ELR (cell line): ENCODE data around the gene CYTH1.

Experiments
- DNase-seq: peaks from one replicate; pipeline ENCODE4 v3.0.0-alpha.2; 2015; ENCODE audit warnings: low read depth

Gene CYTH1

GRCh38 chr17:78781893-78782304 lies at the start of gene CYTH1:
Gene CYTH1, minus strand, starts transcription at chr17:78782273. Its CDS starts 50 bp downstream, at chr17:78782223.
- DNase-seq = no peak

- DNase-seq = no peak
Measured at GRCh38 chr17:78829477-78829876, 47.4 kb upstream of the CYTH1 start.

GRCh38 chr17:78828470-78829185 lies 46.6 kb upstream of the CYTH1 start:
- DNase-seq = peak; percentile 84

- DNase-seq = no peak
Measured at GRCh38 chr17:78826836-78827509, 44.9 kb upstream of the CYTH1 start.

- peak; percentile 42 for DNase-seq
Measured at GRCh38 chr17:78826421-78826820, 44.3 kb upstream of the CYTH1 start.

- no peak for DNase-seq
Measured at GRCh38 chr17:78825696-78826095, 43.6 kb upstream of the CYTH1 start.

GRCh38 chr17:78824240-78824639 lies 42.2 kb upstream of the CYTH1 start:
- no peak for DNase-seq

- peak; percentile 58 for DNase-seq
Measured at GRCh38 chr17:78823282-78824046, 41.4 kb upstream of the CYTH1 start.

- peak; percentile 100 for DNase-seq
Measured at GRCh38 chr17:78822552-78822951, 40.5 kb upstream of the CYTH1 start.

- DNase-seq = peak; percentile 22
Measured at GRCh38 chr17:78821961-78822360, 39.9 kb upstream of the CYTH1 start.

- no peak for DNase-seq
Measured at GRCh38 chr17:78820841-78821240, 38.8 kb upstream of the CYTH1 start.

GRCh38 chr17:78819806-78820792 lies 38.0 kb upstream of the CYTH1 start:
- DNase-seq = no peak

- no peak for DNase-seq
Measured at GRCh38 chr17:78819402-78819801, 37.3 kb upstream of the CYTH1 start.

GRCh38 chr17:78818932-78819331 lies 36.9 kb upstream of the CYTH1 start:
- no peak for DNase-seq

GRCh38 chr17:78818152-78818846 lies 36.2 kb upstream of the CYTH1 start:
- no peak for DNase-seq

- no peak for DNase-seq
Measured at GRCh38 chr17:78817123-78817522, 35.0 kb upstream of the CYTH1 start.

- DNase-seq = no peak
Measured at GRCh38 chr17:78815696-78816095, 33.6 kb upstream of the CYTH1 start.

- no peak for DNase-seq
Measured at GRCh38 chr17:78812855-78813254, 30.8 kb upstream of the CYTH1 start.

- peak; percentile 74 for DNase-seq
Measured at GRCh38 chr17:78808163-78808562, 26.1 kb upstream of the CYTH1 start.

- peak; percentile 58 for DNase-seq
Measured at GRCh38 chr17:78806451-78806850, 24.4 kb upstream of the CYTH1 start.

GRCh38 chr17:78805301-78805700 lies 23.2 kb upstream of the CYTH1 start:
- DNase-seq = no peak
